ENCODE results near the gene PLEKHH1. TPM values are rescaled to one million over a fixed set of nuclear protein-coding genes. Genes with fewer than 3 reads are reported as not detected.

Gene PLEKHH1
- total and polyA plus RNA-seq, 2 of the 8 experiments (the other 6 are each of a cell fraction or from before 2014, with no cell fraction given): 28.3 to 33.3 TPM

DNA sequence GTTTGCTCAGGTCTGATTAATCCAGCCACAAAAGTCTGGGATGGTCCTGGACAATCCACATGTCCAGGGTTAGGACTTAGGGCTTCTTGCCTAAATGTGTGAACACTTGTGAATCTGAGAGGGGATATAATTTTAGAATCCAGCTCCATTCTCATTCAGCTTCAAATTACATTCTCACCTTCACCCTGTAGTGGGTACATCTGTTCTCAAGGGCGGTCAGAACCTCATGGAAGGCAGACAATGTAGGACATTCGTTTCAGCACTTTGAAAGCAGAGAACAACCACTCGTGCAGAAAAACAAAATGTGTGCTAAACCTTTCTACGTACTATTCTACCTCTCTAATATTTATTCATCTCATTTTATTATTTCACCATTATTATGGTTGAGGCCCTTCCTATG is 45.8 kb upstream of the PLEKHH1 start:
- H3K79me1 ChIP-seq (ENCODE audit: low read depth, low read length): no peaks in the 10 kb centered on the region
- POLR2A ChIA-PET (ENCODE audit: partially characterized antibody): interaction anchor here (0.6 kb wide), 1 partner anchor 15 kb away, joined by 4 read pairs; no protein-coding TSS in a partner anchor
- no peak overlapping the region for H3K4me3 ChIP-seq (ENCODE audit: extremely low read depth in 1 of 4, insufficient read depth in 2 of 4, low read depth in 3 of 4, low read length in 4 of 4)
- H3K9ac ChIP-seq (replicated peaks in 1 of 4; ENCODE audit: extremely low read depth in 1 of 4, low read depth in 3 of 4, low read length in 3 of 4): no peak overlapping the region
- H3K79me2 ChIP-seq (ENCODE audit: control insufficient read depth in 1 of 2, insufficient read depth in 2 of 2, low read length in 2 of 2): no peaks in the 10 kb centered on the region
- no peak overlapping the region for H2BK5ac ChIP-seq (ENCODE audit: low read depth, low read length)
- no peak for FAIRE-seq
- H2BK120ac ChIP-seq (replicated peaks; ENCODE audit: low read depth, low read length): no peak overlapping the region
- H2BK20ac ChIP-seq (ENCODE audit: low read length): no peak overlapping the region
- H3K4me2 ChIP-seq (ENCODE audit: insufficient read depth in 1 of 2, low read depth in 2 of 2, low read length in 2 of 2): no peak overlapping the region
- peaks cover 0 to 9% (median 5%) of the 10 kb centered on the region in 4 experiments; a peak in 4 of 7 replicates for H3K4me1 ChIP-seq (replicated peaks in 1 of 4; ENCODE audit: control insufficient read depth in 3 of 4, insufficient read depth in 4 of 4, low read length in 3 of 4)
- H2BK15ac ChIP-seq (ENCODE audit: low read length): no peak overlapping the region
- H3K14ac ChIP-seq (ENCODE audit: insufficient read length): no peak overlapping the region
- no peaks in the 10 kb centered on the region for H3K36me3 ChIP-seq (ENCODE audit: control insufficient read depth in 2 of 4, insufficient read depth in 4 of 4, low read length in 3 of 4)
- H4K5ac ChIP-seq (ENCODE audit: insufficient read length, low read depth, low read length): no peak overlapping the region
- H2AK5ac ChIP-seq (ENCODE audit: low read depth, low read length): no peak overlapping the region
- H3K27ac ChIP-seq (ENCODE audit: low read depth, low read length): no peak overlapping the region
- H3K23ac ChIP-seq (ENCODE audit: insufficient read length): no peak overlapping the region
- no peak overlapping the region for H4K8ac ChIP-seq (ENCODE audit: extremely low read depth, insufficient read depth, low read length)
- no peak overlapping the region for H3K4ac ChIP-seq (replicated peaks; ENCODE audit: insufficient read length, low read depth, low read length)
- CTCF ChIA-PET (ENCODE audit: partially characterized antibody): interaction anchor here (0.7 to 4.0 kb wide), 13 partner anchors 10 to 872 kb away, joined by 3 to 23 read pairs (median 3); no protein-coding TSS in a partner anchor
- no peak overlapping the region for H3K56ac ChIP-seq (replicated peaks; ENCODE audit: insufficient read length, low read depth, low read length)
- H3K27me3 ChIP-seq (replicated peaks in 1 of 4; ENCODE audit: control insufficient read depth in 3 of 4, extremely low read depth in 1 of 4, insufficient read depth in 3 of 4, low read length in 3 of 4): no peaks in the 10 kb centered on the region
- no peak overlapping the region for H3K18ac ChIP-seq (ENCODE audit: extremely low read depth, low read length)
- no peaks in the 10 kb centered on the region for H3K23me2 ChIP-seq (ENCODE audit: low read depth, low read length)
- H4K91ac ChIP-seq (replicated peaks; ENCODE audit: insufficient read length, low read length): no peak overlapping the region
- H2AFZ ChIP-seq (ENCODE audit: low read length): no peak overlapping the region
- WGBS, 2 experiments (ENCODE audit: extremely low coverage in 1 of 2, insufficient coverage in 1 of 2, insufficient read length in 1 of 2, insufficient replicate concordance in 2 of 2, low coverage in 1 of 2, low lambda C conversion rate in 2 of 2, missing lambda C conversion rate in 1 of 2): 71 to 100% methylated on average over 1 to 4 of the region's 4 CpGs
- no peak overlapping the region for H2BK12ac ChIP-seq (ENCODE audit: low read depth, low read length)
- H4K20me1 ChIP-seq (replicated peaks in 1 of 2; ENCODE audit: control insufficient read depth in 1 of 2, insufficient read depth in 2 of 2, low read length in 2 of 2): no peaks in the 10 kb centered on the region
- H3K9me3 ChIP-seq (ENCODE audit: insufficient read depth in 2 of 2, low read depth in 1 of 2, low read length in 1 of 2): no peaks in the 10 kb centered on the region
- no peak for DNase-seq (ENCODE audit: low read depth in 1 of 2, low spot score in 2 of 2)
- TF ChIP-seq GTF2F1 (IDR thresholded peaks at IDR 0.05; ENCODE audit: borderline replicate concordance, low read depth, low read length) (no peak), SRF (IDR thresholded peaks at IDR 0.05; ENCODE audit: low read depth, low read length) (no peak), FOSL1 (IDR thresholded peaks at IDR 0.05; ENCODE audit: insufficient read depth, low read depth, low read length) (no peak), SP2 (IDR thresholded peaks at IDR 0.05; ENCODE audit: low read length) (no peak), BCL11A (IDR thresholded peaks at IDR 0.05; ENCODE audit: low read depth in 2 of 2, low read length in 2 of 2) (no peak), ASH2L (IDR thresholded peaks at IDR 0.05; ENCODE audit: low read length) (no peak), TEAD4 (IDR thresholded peaks at IDR 0.05; ENCODE audit: low read depth, low read length) (no peak), POLR2A (IDR thresholded peaks at IDR 0.05; ENCODE audit: control extremely low read depth in 1 of 2, low read depth in 2 of 2, low read length in 2 of 2) (no peak), NRF1 (IDR thresholded peaks at IDR 0.05; ENCODE audit: low read depth, low read length) (no peak), RXRA (IDR thresholded peaks at IDR 0.05; ENCODE audit: insufficient read depth, low read depth, low read length) (no peak), KDM5A (IDR thresholded peaks at IDR 0.05; ENCODE audit: low read length) (no peak), CBX8 (IDR thresholded peaks at IDR 0.05; ENCODE audit: borderline replicate concordance, low read depth, low read length) (no peak), CBX5 (IDR thresholded peaks at IDR 0.05; ENCODE audit: low read depth, low read length) (no peak), EZH2 (IDR thresholded peaks at IDR 0.05; ENCODE audit: low read depth, low read length, severe bottlenecking) (no peak)
- TF ChIP-seq, protein P1, sequence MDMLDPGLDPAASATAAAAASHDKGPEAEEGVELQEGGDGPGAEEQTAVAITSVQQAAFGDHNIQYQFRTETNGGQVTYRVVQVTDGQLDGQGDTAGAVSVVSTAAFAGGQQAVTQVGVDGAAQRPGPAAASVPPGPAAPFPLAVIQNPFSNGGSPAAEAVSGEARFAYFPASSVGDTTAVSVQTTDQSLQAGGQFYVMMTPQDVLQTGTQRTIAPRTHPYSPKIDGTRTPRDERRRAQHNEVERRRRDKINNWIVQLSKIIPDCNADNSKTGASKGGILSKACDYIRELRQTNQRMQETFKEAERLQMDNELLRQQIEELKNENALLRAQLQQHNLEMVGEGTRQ (IDR thresholded peaks at IDR 0.05; ENCODE audit: low read length): no peak
